IPS DF 6.9 (cell line): ENCODE data around the gene KIFC1.
A peak's percentile ranks its signal among the peaks of the same experiment; 100 is the strongest.

ENCODE experiments used
- DNase-seq: peaks from one replicate; pipeline ENCODE4 v3.0.0-alpha.2; 2013; ENCODE audit warnings: low read depth, low spot score
- H3K27ac ChIP-seq: one replicate; pipeline ENCODE4 v1.5.1; 2013; ENCODE audit warnings: low read length, control low read depth
- H3K27me3 ChIP-seq: 2 replicates; pipeline ENCODE4 v1.6.1; 2013; ENCODE audit warnings: mild to moderate bottlenecking, low read length; ENCODE audit not compliant: control insufficient read depth, insufficient read depth
- H3K36me3 ChIP-seq: 2 replicates; pipeline ENCODE4 v1.6.1; 2013; ENCODE audit warnings: low read length; ENCODE audit not compliant: control insufficient read depth, insufficient read depth
- H3K4me1 ChIP-seq: 2 replicates; pipeline ENCODE4 v1.6.1; 2013; ENCODE audit warnings: low read length; ENCODE audit not compliant: control insufficient read depth, insufficient read depth
- H3K4me3 ChIP-seq: 2 replicates; pipeline ENCODE4 v1.5.1; 2013; ENCODE audit warnings: mild to moderate bottlenecking, low read length
- H3K9me3 ChIP-seq: 2 replicates; pipeline ENCODE4 v1.6.1; 2013; ENCODE audit warnings: low read length, inconsistent platforms; ENCODE audit not compliant: control insufficient read depth, insufficient read depth
- WGBS: extraction: QIAGEN DNeasy Blood & Tissue Kit; methylation state at CpG from one replicate; pipeline ENCODE4 v1.1.7; 2013; ENCODE audit warnings: mixed read lengths, missing lambda C conversion rate; ENCODE audit not compliant: insufficient read length, insufficient coverage; 5-methylcytosine and 5-hydroxymethylcytosine counted together

The KIFC1 gene

GRCh38 chr6:33427585-33428223 is 36.1 kb downstream of the KIFC1 start:
- H3K36me3 ChIP-seq = 0 out of 2 replicates have a peak, but pooled peaks cover 4% of the 10 kb centered on the region
- H3K9me3 ChIP-seq = no peaks in the 10 kb centered on the region
- no peaks in the 10 kb centered on the region for H3K27me3 ChIP-seq
- peaks cover 18% of the 10 kb centered on the region for H3K4me1 ChIP-seq
- no CpG with 5 or more reads among the region's 79 CpGs for WGBS
- no peak for DNase-seq
- no peak overlapping the region for H3K27ac ChIP-seq
- H3K4me3 ChIP-seq = peak overlapping the region; percentile 68

- no peaks in the 10 kb centered on the region for H3K27me3 ChIP-seq
- no peaks in the 10 kb centered on the region for H3K9me3 ChIP-seq
- no CpG with 5 or more reads among the region's 33 CpGs for WGBS
- peak overlapping the region; percentile 68; the same call in 1 of the 2 replicates for H3K4me3 ChIP-seq
- H3K36me3 ChIP-seq = 0 out of 2 replicates have a peak, but pooled peaks cover 2% of the 10 kb centered on the region
- H3K4me1 ChIP-seq = peaks cover 19% of the 10 kb centered on the region
- no peak for DNase-seq
- H3K27ac ChIP-seq = no peak overlapping the region
Observed at GRCh38 chr6:33428224-33428965, 36.8 kb downstream of the KIFC1 start.

- H3K27me3 ChIP-seq = no peaks in the 10 kb centered on the region
- H3K9me3 ChIP-seq = no peaks in the 10 kb centered on the region
- no peaks in the 10 kb centered on the region for H3K36me3 ChIP-seq
- no peak overlapping the region for H3K4me3 ChIP-seq
- peaks cover 19% of the 10 kb centered on the region for H3K4me1 ChIP-seq
- DNase-seq = no peak
- WGBS = no CpG with 5 or more reads among the region's 5 CpGs
- no peak overlapping the region for H3K27ac ChIP-seq
Observed at GRCh38 chr6:33428966-33429749, 37.5 kb downstream of the KIFC1 start.

- H3K36me3 ChIP-seq = no peaks in the 10 kb centered on the region
Observed at GRCh38 chr6:33429750-33430052, 38.1 kb downstream of the KIFC1 start.

GRCh38 chr6:33430334-33430733 is 38.7 kb downstream of the KIFC1 start:
- no CpG with 5 or more reads among the region's 2 CpGs for WGBS
- H3K4me1 ChIP-seq = peaks cover 19% of the 10 kb centered on the region
- H3K9me3 ChIP-seq = no peaks in the 10 kb centered on the region
- H3K27ac ChIP-seq = peak overlapping the region; percentile 46
- no peaks in the 10 kb centered on the region for H3K27me3 ChIP-seq
- H3K4me3 ChIP-seq = no peak overlapping the region
- DNase-seq = no peak
- peaks cover 4% of the 10 kb centered on the region; the same call in 1 of the 2 replicates for H3K36me3 ChIP-seq

More at GRCh38 chr6:33429750-33430052, 38.1 kb downstream of the KIFC1 start:
- no peak for DNase-seq
- no CpG with 5 or more reads among the region's 2 CpGs for WGBS
- Histone ChIP-seq H3K4me1 (peaks cover 19% of the 10 kb centered on the region), H3K4me3 (no peak overlapping the region), H3K9me3 (no peaks in the 10 kb centered on the region), H3K27me3 (no peaks in the 10 kb centered on the region), H3K27ac (no peak overlapping the region)

GRCh38 chr6:33430991-33431879 is 39.6 kb downstream of the KIFC1 start:
- Histone ChIP-seq H3K9me3 (no peaks in the 10 kb centered on the region), H3K27ac (peak overlapping the region; percentile 46), H3K36me3 (peaks cover 12% of the 10 kb centered on the region; the same call in 1 of the 2 replicates), H3K27me3 (no peaks in the 10 kb centered on the region), H3K4me3 (peak overlapping the region; percentile 51; the same call in 1 of the 2 replicates), H3K4me1 (peaks cover 19% of the 10 kb centered on the region)
- no peak for DNase-seq
- no CpG with 5 or more reads among the region's 12 CpGs for whole genome bisulfite sequencing

- H3K27me3 ChIP-seq = no peaks in the 10 kb centered on the region
- H3K4me1 ChIP-seq = peaks cover 18% of the 10 kb centered on the region
- DNase-seq = no peak
- H3K9me3 ChIP-seq = no peaks in the 10 kb centered on the region
- WGBS = no CpG with 5 or more reads among the region's 12 CpGs
- peaks cover 12% of the 10 kb centered on the region; the same call in 1 of the 2 replicates for H3K36me3 ChIP-seq
- peak overlapping the region; percentile 46 for H3K27ac ChIP-seq
- peak overlapping the region; percentile 25; the same call in 1 of the 2 replicates for H3K4me3 ChIP-seq
Observed at GRCh38 chr6:33431880-33432541, 40.4 kb downstream of the KIFC1 start.

GRCh38 chr6:33432546-33432945 is 40.9 kb downstream of the KIFC1 start:
- WGBS = no CpG with 5 or more reads among the region's 10 CpGs
- H3K9me3 ChIP-seq = no peaks in the 10 kb centered on the region
- H3K4me3 ChIP-seq = no peak overlapping the region; the same call in 1 of the 2 replicates
- peak overlapping the region; percentile 31 for H3K27ac ChIP-seq
- no peaks in the 10 kb centered on the region for H3K27me3 ChIP-seq
- H3K36me3 ChIP-seq = peaks cover 15% of the 10 kb centered on the region
- no peak for DNase-seq
- peaks cover 16% of the 10 kb centered on the region for H3K4me1 ChIP-seq

- Histone ChIP-seq H3K4me1 (peaks cover 16% of the 10 kb centered on the region), H3K27ac (no peak overlapping the region), H3K36me3 (peaks cover 19% of the 10 kb centered on the region), H3K9me3 (no peaks in the 10 kb centered on the region), H3K4me3 (no peak overlapping the region; the same call in 1 of the 2 replicates), H3K27me3 (no peaks in the 10 kb centered on the region)
- no CpG with 5 or more reads among the region's 1 CpG for WGBS
- no peak for DNase-seq
Observed at GRCh38 chr6:33433001-33433543, 41.4 kb downstream of the KIFC1 start.
